GM18858 (cell line): ENCODE results near the gene OBP2A.
"Not testable (repeated sequence)": the region's sequence is repeated elsewhere in the genome, so short reads cannot be mapped to it uniquely, and the experiment has no call there.

ENCODE experiments used
- ATAC-seq: cut with Tn5 transposase; IDR thresholded peaks from one replicate; pipeline ENCODE4 v1.9.1; 2021; ENCODE audit not compliant: unreplicated experiment

The OBP2A gene

DNA sequence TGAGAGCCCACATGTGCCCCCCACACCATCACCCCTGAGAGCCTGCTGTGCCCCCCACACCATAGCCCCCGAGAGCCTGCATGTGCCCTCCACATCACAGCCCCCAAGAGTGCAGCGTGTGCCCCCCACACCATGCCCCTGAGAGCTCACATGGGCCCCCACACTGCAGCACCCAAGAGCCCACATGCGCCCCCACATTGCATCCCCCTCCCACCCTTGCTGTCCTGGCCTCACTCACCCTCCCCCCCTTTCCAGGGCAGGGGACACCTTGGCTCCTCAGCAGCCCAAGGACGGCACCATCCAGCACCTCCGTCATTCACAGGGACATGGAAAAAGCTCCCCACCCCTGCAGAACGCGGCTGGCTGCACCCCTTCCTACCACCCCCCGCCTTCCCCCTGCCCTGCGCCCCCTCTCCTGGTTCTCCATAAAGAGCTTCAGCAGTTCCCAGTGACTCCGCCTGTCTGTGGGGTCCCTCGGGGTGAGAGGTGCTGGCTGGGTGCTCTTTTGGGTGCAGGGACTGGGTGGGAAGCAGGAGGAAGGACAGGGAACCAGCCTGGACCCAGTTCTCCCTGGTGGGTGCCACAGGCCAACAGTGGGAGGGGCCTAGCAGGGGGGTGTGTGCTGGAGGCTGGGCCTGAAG is 19.7 kb upstream of the OBP2A start:
- ATAC-seq = no peak

- ATAC-seq = no peak
Observed at GRCh38 chr9:135526730-135527571, 19.0 kb upstream of the OBP2A start.

DNA sequence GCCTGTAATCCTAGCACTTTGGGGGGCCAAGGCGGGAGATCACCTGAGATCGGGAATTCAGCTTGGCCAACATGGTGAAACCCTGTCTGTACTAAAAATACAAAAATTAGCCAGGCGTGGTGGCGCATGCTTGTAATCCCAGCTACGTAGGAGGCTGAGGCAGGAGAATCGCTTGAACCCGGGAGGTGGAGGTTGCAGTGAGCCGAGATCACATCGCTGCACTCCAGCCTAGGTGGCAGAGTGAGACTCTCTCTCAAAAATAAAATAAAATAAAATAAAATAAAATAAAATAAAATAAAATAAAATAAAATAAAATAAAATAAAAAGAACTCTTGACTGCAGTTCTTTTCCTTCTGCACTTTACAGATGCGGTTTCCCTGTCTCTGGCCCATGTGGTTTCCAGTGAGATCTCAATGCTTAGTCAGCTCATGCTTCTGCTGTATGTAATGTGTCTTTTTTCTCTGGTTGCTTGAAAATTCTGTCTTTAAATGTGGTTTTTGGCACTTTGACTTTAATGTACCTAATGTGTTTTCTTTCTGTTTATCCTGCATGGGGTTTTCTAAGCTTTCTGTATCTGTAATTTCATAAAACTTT is 17.0 kb upstream of the OBP2A start:
- not testable (repeated sequence) for ATAC-seq

GRCh38 chr9:135530146-135530545 is 15.8 kb upstream of the OBP2A start:
- ATAC-seq = no peak

- no peak for ATAC-seq
Observed at GRCh38 chr9:135531096-135531495, 14.8 kb upstream of the OBP2A start.

- ATAC-seq = no peak
Observed at GRCh38 chr9:135533113-135533512, 12.8 kb upstream of the OBP2A start.

GRCh38 chr9:135533674-135534073 is 12.3 kb upstream of the OBP2A start:
- ATAC-seq = no peak

GRCh38 chr9:135534192-135534711 is 11.7 kb upstream of the OBP2A start:
- not testable (repeated sequence) for ATAC-seq

GRCh38 chr9:135534826-135535225 is 11.1 kb upstream of the OBP2A start:
- ATAC-seq = not testable (repeated sequence)

- not testable (repeated sequence) for ATAC-seq
Observed at GRCh38 chr9:135535631-135536030, 10.3 kb upstream of the OBP2A start.

DNA sequence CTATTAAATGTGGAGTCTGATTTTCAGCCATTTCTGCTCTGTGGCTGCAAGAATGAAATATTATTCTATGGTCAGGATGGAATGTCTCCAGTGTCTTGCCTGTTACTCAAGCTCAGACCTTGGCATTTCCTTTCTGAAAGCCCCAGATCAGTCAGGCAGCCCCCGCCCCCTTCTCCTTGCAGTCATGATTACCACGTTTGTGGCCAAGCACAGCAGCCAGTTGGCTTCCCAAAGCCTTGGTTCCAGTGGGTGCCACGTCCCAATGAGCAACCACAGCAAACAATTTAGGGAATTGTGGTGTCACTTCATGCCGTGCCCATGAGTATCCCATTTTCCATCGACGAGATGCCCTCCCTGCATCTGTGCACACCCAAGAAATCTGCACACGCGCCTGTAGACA is 9.7 kb upstream of the OBP2A start:
- ATAC-seq = no peak

GRCh38 chr9:135543262-135543894 is 2.5 kb upstream of the OBP2A start:
- not testable (repeated sequence) for ATAC-seq

DNA sequence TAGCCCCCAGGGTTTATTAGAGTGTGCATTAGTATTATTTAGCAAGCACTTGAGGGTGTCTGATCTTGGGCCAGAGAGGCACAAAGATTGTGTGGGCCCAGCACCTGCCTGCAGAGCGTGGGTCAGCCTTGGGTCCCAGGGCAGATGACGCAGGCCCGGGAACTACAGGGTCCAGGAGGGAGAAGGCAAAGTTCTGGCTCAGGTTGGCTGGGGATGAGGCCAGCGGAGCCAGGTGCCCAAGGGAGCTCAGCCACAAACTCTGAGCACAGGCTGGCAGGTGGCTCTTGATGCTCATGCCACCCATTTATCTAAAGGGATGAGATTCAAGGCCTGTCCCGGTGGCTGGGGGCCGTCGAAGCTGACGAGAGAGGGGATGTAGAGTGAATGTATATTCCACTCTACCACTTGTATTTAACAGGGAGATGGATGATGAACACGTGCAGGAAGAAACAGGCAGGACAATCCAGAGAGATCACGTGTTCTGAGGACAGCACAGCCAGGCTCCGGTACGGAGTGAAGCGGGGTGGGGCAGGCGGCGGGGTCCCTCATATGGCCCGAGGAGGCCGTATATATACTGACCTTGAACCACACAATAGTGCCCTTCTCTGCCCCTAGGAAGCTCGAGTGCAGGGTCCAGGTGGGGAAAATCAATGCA is 818 bp upstream of the OBP2A start:
- no peak for ATAC-seq

DNA sequence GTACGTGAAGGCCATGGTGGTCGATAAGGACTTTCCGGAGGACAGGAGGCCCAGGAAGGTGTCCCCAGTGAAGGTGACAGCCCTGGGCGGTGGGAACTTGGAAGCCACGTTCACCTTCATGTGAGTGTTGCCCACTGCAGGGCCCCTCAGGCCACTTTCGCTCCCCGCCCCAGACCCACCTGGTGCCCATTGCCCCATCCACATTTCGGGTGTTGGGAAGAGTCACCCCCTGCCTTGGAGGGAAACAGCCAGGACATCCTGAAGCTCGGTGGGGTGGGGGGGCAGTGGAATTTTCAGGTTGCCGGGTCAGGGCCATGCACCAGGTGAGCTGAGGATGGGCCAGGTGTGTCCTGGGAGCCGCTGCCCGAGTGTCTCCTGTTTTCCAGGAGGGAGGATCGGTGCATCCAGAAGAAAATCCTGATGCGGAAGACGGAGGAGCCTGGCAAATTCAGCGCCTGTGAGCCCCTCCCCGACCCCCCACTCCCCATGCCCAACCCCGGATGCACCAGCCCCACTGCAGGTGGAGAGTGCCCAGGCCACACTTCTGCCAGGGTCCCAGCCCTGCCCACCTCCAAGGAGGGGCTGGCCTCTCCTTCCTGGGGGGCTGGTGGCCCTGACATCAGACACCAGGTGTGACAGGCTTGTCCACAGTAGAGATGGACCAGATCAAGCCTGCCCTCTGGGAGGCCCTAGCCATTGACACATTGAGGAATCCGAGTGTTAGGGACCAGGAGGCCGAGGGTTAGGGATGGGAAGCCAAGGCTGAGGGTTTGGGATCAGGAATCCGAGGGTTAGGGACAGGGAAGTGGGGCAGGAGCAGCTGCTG is 1.1 kb downstream of the OBP2A start:
- ATAC-seq = not testable (repeated sequence)

GRCh38 chr9:135547756-135548736 is 2.1 kb downstream of the OBP2A start:
- no peak for ATAC-seq

DNA sequence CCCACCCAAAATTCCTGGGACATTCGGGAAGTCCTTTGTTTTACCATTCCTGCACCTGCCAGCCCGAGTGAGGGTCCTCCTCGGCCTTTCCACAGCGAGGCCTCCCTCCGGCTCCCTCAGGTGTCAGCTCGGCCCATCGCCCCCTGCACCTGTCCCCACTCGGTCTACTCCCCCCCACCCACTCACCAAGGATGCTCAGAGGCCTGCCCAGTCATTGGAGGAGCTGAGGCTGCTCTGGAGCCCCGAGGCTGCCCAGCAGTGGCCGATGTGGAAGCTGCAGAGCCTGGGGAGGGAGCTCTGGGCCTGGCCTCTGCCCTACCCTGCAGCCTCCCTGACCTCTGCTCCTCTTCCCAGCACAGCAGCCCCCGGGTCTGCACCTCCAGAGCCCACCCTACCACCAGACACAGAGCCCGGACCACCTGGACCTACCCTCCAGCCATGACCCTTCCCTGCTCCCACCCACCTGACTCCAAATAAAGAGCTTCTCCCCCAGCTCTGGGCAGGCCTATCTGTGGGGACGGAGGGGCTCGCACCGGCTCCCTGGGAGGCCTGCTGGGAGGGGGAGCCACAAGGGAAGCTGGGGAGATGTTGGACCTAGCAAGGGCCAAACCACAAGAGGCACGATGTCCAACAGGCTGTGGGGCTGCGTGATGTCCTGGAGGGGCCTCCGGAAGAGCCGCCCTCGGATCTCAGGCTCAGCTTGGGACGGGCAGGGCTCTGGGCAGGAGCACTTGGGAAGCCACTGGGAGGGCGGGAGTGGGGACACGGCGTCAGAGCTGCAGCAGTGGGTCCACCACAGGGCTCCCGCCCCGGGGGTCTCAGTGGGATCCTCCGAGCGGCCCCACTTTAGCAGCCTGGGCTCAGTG is 3.8 kb downstream of the OBP2A start:
- not testable (repeated sequence) for ATAC-seq

GRCh38 chr9:135550344-135550918 is 4.5 kb downstream of the OBP2A start:
- ATAC-seq = no peak
